ENCODE measurements around the gene EAF1.
"Not testable (repeated sequence)": the region's sequence is repeated elsewhere in the genome, so short reads cannot be mapped to it uniquely, and the experiment has no call there.

EAF1 gene

GRCh38 chr3:15405448-15406050 is 21.8 kb upstream of the EAF1 start:
- in situ Hi-C loops (cut with HindIII; ENCODE audit: low pct_ligation_motif_present, low sequenced_read_pairs): no loop called here

GRCh38 chr3:15409239-15409638 is 18.2 kb upstream of the EAF1 start:
- Histone ChIP-seq H3K27me3 (replicated peaks) (no peaks in the 10 kb centered on the region), H3K36me3 (replicated peaks) (peaks cover 14% of the 10 kb centered on the region), H3K4me3 (ENCODE audit: low read depth, low read length) (no peak overlapping the region), H3K27ac (no peak overlapping the region)
- in situ Hi-C loops (cut with HindIII; ENCODE audit: low pct_ligation_motif_present, low sequenced_read_pairs): no loop called here
- no peak for DNase-seq
- TF ChIP-seq CTCF (IDR thresholded peaks at IDR 0.05; ENCODE audit: low read depth, low read length, missing control alignments): no peak

More at GRCh38 chr3:15405448-15406050, 21.8 kb upstream of the EAF1 start:
- H3K27ac ChIP-seq: no peak overlapping the region
- H3K36me3 ChIP-seq (replicated peaks): peaks cover under 1% of the 10 kb centered on the region
- DNase-seq: peak; percentile 40
- peak; percentile 63 for TF ChIP-seq CTCF (IDR thresholded peaks at IDR 0.05; ENCODE audit: low read depth, low read length, missing control alignments)
- no peaks in the 10 kb centered on the region for H3K27me3 ChIP-seq (replicated peaks)
- H3K4me3 ChIP-seq (ENCODE audit: low read depth, low read length): no peak overlapping the region

- no peak for DNase-seq
- Histone ChIP-seq H3K27ac (no peak overlapping the region), H3K27me3 (replicated peaks) (no peaks in the 10 kb centered on the region), H3K4me3 (ENCODE audit: low read depth, low read length) (no peak overlapping the region), H3K36me3 (replicated peaks) (peaks cover 17% of the 10 kb centered on the region)
- in situ Hi-C loops (cut with HindIII; ENCODE audit: low pct_ligation_motif_present, low sequenced_read_pairs): no loop called here
- no peak for TF ChIP-seq CTCF (IDR thresholded peaks at IDR 0.05; ENCODE audit: low read depth, low read length, missing control alignments)
These were observed 17.6 kb upstream of the EAF1 start for GRCh38 chr3:15409774-15410173.

- H3K4me3 ChIP-seq (ENCODE audit: low read depth, low read length); H3K27me3 ChIP-seq (replicated peaks); H3K27ac ChIP-seq; DNase-seq; in situ Hi-C loops (cut with HindIII; ENCODE audit: low pct_ligation_motif_present, low sequenced_read_pairs): not testable (repeated sequence)
- peaks cover 25% of the 10 kb centered on the region for H3K36me3 ChIP-seq (replicated peaks)
These were observed 16.4 kb upstream of the EAF1 start for GRCh38 chr3:15410966-15411365.

- no peak for TF ChIP-seq CTCF (IDR thresholded peaks at IDR 0.05; ENCODE audit: low read depth, low read length, missing control alignments)
- peak; percentile 37 for DNase-seq
- Histone ChIP-seq H3K36me3 (replicated peaks) (peaks cover 24% of the 10 kb centered on the region), H3K27me3 (replicated peaks) (no peaks in the 10 kb centered on the region), H3K27ac (no peak overlapping the region), H3K4me3 (ENCODE audit: low read depth, low read length) (no peak overlapping the region)
- in situ Hi-C loops (cut with HindIII; ENCODE audit: low pct_ligation_motif_present, low sequenced_read_pairs): no loop called here
These were observed 6.5 kb upstream of the EAF1 start for GRCh38 chr3:15420871-15421270.

GRCh38 chr3:15426579-15427118 is 749 bp upstream of the EAF1 start:
- no peak for TF ChIP-seq CTCF (IDR thresholded peaks at IDR 0.05; ENCODE audit: low read depth, low read length, missing control alignments)
- in situ Hi-C loops (cut with HindIII; ENCODE audit: low pct_ligation_motif_present, low sequenced_read_pairs): no loop called here
- no peak for DNase-seq

More at GRCh38 chr3:15426579-15427118, 749 bp upstream of the EAF1 start:
- Histone ChIP-seq H3K4me3 (ENCODE audit: low read depth, low read length) (peak overlapping the region; percentile 83), H3K27me3 (replicated peaks) (no peaks in the 10 kb centered on the region), H3K36me3 (replicated peaks) (peaks cover 20% of the 10 kb centered on the region), H3K27ac (peak overlapping the region; percentile 61)
